Measurements from ENCODE around the gene FAM241A.

GRCh38 chr4:112183252-112183651, 38.0 kb downstream of the FAM241A start:
- no peak for TF ChIP-seq MAX (IDR thresholded peaks at IDR 0.05; ENCODE audit: insufficient read depth, insufficient read length)
- TF ChIP-seq CTCF (IDR thresholded peaks at IDR 0.05; ENCODE audit: extremely low read depth in 1 of 2, insufficient read depth in 1 of 2, low read depth in 1 of 2, low read length in 2 of 2), result no peak
- no peak for TF ChIP-seq POLR2A (IDR thresholded peaks at IDR 0.05; ENCODE audit: low read depth, low read length)
- no peak for TF ChIP-seq EZH2 (IDR thresholded peaks at IDR 0.05; ENCODE audit: borderline replicate concordance, low read depth, low read length, severe bottlenecking)
- no peak for TF ChIP-seq GATA2 (IDR thresholded peaks at IDR 0.05; ENCODE audit: insufficient read depth, insufficient read length, low read depth, low read length)
- no peak for TF ChIP-seq JUN (IDR thresholded peaks at IDR 0.05; ENCODE audit: borderline replicate concordance, insufficient read depth, insufficient read length, low read depth)
- no peak for TF ChIP-seq POLR2AphosphoS5 (IDR thresholded peaks at IDR 0.05; ENCODE audit: insufficient read depth, low read depth, low read length)

Data from endothelial cell of umbilical vein (primary cell).